GM12865 (cell line): ENCODE results near the gene MAPT.

Experiments
- DNase-seq: peaks from one replicate; pipeline ENCODE4 v3.0.0; 2010; ENCODE audit warnings: low read depth
- H3K4me3 ChIP-seq: 2 replicates; pipeline ENCODE4 v1.5.1; 2011; ENCODE audit warnings: mild to moderate bottlenecking, low read depth, low read length, control low read depth
- CTCF ChIP-seq: IDR thresholded peaks from 2 replicates; pipeline ENCODE4 v1.5.1; 2011; ENCODE audit warnings: low read length, control low read depth, low read depth, inconsistent platforms; ENCODE audit not compliant: insufficient read depth; ENCODE audit errors: missing control alignments

Gene MAPT

GRCh38 chr17:45914047-45914717, 19.8 kb downstream of the MAPT start:
- DNase-seq = no peak
- no peak for TF ChIP-seq CTCF

GRCh38 chr17:45915263-45915662, 20.9 kb downstream of the MAPT start:
- H3K4me3 ChIP-seq = no peak overlapping the region

More at GRCh38 chr17:45914047-45914717, 19.8 kb downstream of the MAPT start:
- no peak overlapping the region for H3K4me3 ChIP-seq

GRCh38 chr17:45917081-45917480, 22.7 kb downstream of the MAPT start:
- H3K4me3 ChIP-seq = no peak overlapping the region
- no peak for TF ChIP-seq CTCF
- DNase-seq = no peak

More at GRCh38 chr17:45915263-45915662, 20.9 kb downstream of the MAPT start:
- DNase-seq = no peak
- TF ChIP-seq CTCF = no peak

- no peak for TF ChIP-seq CTCF
- H3K4me3 ChIP-seq = no peak overlapping the region
- DNase-seq = no peak
Measured at GRCh38 chr17:45918241-45918745, 23.9 kb downstream of the MAPT start.

- H3K4me3 ChIP-seq = no peak overlapping the region
- no peak for TF ChIP-seq CTCF
- no peak for DNase-seq
Measured at GRCh38 chr17:45919136-45919535, 24.8 kb downstream of the MAPT start.

GRCh38 chr17:45920083-45920482, 25.7 kb downstream of the MAPT start:
- no peak for TF ChIP-seq CTCF
- DNase-seq = no peak
- H3K4me3 ChIP-seq = no peak overlapping the region
